NCI-H526 (cell line): ENCODE measurements around the gene PROSER3.

ENCODE experiments used
- DNase-seq, 2 experiments: peaks; one replicate each; lab custom pipeline; 2025; lab: John Stamatoyannopoulos, UW

The PROSER3 gene

GRCh38 chr19:35738021-35738886 lies 19.7 kb upstream of the PROSER3 start:
- DNase-seq: no peak

- no peak for DNase-seq
Observed at GRCh38 chr19:35738887-35739229, 19.1 kb upstream of the PROSER3 start.

- peak in 1 of 2 experiments; percentile 35 for DNase-seq
Observed at GRCh38 chr19:35739275-35740107, 18.5 kb upstream of the PROSER3 start.

GRCh38 chr19:35740108-35740422 lies 17.9 kb upstream of the PROSER3 start:
- DNase-seq: no peak

- peak; percentile 99 to 100 for DNase-seq
Observed at GRCh38 chr19:35740423-35741202, 17.4 kb upstream of the PROSER3 start.

- no peak for DNase-seq
Observed at GRCh38 chr19:35741203-35741515, 16.8 kb upstream of the PROSER3 start.

- DNase-seq: no peak
Observed at GRCh38 chr19:35742121-35742724, 15.8 kb upstream of the PROSER3 start, which contains the start of gene IGFLR1. Gene IGFLR1 (minus strand): TSS chr19:35742452. CDS start chr19:35741180, 1,272 bp downstream.

- no peak for DNase-seq
Observed at GRCh38 chr19:35743640-35744429, 14.1 kb upstream of the PROSER3 start.

- peak; percentile 98 to 100 for DNase-seq
Observed at GRCh38 chr19:35744430-35745327, 13.3 kb upstream of the PROSER3 start.

GRCh38 chr19:35745328-35746086 lies 12.5 kb upstream of the PROSER3 start, which contains the start of the genes PSENEN and U2AF1L4:
Gene PSENEN (plus strand): TSS chr19:35745651. CDS start chr19:35745931, 280 bp downstream.
Gene U2AF1L4 (minus strand): TSS chr19:35745418. CDS start chr19:35745391, 27 bp downstream.
- DNase-seq: peak; percentile 99 to 100

- DNase-seq: no peak
Observed at GRCh38 chr19:35746087-35746462, 11.9 kb upstream of the PROSER3 start.

- DNase-seq: no peak
Observed at GRCh38 chr19:35746531-35746930, 11.4 kb upstream of the PROSER3 start.

- peak; percentile 100 for DNase-seq
Observed at GRCh38 chr19:35748106-35749020, 9.6 kb upstream of the PROSER3 start, which contains the start of gene LIN37. Gene LIN37 (plus strand): TSS chr19:35748576. CDS start chr19:35748725, 149 bp downstream.

GRCh38 chr19:35750167-35750566 lies 7.8 kb upstream of the PROSER3 start:
- no peak for DNase-seq

- DNase-seq: no peak
Observed at GRCh38 chr19:35751839-35752745, 5.9 kb upstream of the PROSER3 start.

GRCh38 chr19:35752746-35753350 lies 5.1 kb upstream of the PROSER3 start:
- no peak for DNase-seq
